Dedifferentiated amniotic fluid mesenchymal stem cell (primary cell): ENCODE measurements around the gene CYB561D2.

Source experiments
- DNase-seq: peaks from one replicate; pipeline ENCODE4 v3.0.0-alpha.2; 2016; ENCODE audit errors: extremely low spot score

The CYB561D2 gene

DNA sequence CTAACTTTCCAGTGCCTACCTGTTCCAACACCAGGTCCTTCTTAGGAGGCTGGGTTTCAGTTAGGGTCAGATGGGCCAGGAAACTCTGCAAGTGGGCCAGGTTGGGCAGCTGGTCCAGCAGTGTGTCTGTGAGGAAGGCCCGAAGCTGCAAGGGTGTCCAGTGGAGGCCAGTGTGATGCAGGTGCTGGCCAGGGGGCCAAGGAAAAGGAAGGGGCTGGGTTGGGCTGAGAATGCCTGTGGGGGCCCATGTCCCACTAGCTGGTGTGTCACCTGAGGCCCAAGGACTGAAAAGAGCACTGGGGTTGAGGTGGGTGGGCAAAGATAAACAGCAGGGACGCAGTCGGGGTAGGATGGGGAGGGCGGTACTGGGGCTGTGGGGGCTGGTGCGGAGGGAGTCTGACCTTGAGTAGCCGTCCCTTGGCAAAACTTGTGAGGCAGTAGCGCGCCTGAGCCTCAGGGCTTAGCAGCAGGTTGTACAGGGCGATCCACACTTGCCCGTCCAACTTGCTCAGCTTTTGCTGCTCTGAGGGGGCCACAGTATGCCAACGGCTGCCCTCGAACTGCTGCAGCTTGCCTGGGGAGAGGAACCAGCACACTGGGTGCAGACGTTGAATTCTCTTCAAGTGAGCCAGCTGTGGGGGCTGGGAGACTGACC, 8.5 kb upstream of the CYB561D2 start:
- DNase-seq, result no peak

DNA sequence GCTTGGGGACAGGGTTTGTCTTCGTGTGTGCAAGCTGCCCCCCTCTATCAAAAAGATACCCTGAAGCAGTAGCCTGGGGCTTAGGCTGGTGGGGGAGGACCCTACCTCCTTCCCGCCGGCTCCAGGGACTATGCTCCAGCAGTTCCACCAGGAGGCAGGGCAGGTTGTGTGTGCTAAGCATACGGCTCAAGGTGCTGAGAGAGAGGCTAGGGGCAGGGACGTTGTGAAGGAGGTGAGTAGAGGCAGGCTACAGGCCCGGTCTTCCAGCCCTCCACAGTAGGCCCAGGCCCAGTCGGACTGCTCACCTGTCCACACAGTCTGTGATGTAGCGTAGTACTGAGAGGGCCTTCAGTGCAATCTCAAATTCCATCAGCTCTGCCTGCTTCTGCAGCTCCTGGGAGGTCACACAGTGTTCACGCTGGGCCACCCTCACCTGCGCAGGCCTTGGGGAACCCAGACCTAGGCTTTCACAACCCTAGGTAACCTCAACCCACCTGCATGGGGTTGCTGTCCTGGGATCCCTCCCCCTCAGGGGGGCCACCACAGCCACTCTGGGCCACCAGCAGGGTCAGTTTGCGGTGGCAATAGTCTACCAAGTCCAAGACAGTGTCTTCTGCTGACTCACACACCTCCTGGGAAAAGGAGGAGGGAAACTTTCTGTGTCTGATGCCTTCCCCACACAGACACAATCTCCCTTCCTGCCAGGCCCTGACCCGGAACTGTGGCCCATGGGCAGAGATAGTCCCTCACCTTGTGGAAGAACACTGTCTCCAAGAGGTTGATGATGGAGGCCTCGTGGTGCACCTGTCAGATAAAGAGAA, 7.6 kb upstream of the CYB561D2 start:
- no peak for DNase-seq

DNA sequence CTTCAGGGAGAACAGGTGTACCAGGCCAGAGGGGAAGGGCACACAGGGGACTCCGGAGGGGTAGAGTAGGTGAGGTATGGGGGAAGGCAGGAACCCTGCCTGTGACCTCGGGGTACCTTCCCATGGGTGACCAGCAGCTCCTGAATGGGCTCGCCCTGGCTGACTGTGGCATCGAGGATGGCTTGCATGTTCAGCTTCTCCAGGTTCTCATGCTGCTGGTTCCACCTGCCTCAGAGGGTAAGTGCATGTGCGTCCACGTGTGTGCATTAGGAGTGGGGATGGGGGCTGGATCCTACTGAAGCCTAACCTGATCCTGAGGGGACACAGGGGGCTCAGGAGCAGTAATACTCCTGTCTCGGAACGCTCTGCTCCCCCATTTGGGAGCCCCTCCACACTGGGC, 5.7 kb upstream of the CYB561D2 start:
- no peak for DNase-seq

DNA sequence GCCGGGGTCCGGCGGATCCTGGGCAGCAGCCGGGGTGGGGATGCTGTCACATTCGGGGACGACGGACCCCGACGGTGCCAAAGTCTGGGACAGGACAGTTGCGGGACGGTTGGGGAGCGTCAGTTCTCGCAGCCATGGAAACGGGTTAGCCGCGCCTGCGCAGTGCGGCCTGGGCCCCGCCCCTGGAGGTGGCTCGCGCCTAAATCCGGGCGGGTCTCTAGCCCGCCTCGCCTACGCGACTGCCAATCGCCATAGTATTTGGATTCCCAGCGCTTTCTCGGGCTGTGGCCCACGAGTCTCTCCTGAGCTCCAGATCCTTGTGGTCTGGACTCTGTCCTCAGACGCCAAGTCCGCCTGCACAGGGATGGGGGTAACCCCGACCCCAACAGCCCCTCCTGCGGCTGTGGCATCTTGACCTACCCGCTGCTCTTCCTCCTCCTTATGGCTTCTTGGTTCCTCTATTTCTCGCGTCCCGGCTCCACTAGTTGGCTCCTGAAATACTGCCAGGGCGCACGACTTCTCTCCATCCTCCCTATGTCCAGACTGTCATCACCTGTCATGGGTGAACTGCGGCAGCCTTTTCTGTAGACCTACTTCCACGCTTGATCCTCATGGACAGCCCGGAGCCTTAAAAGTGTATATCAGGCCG, 5.0 kb upstream of the CYB561D2 start, which contains the start of gene ZMYND10:
TSS of gene ZMYND10 (minus strand) at position 147 of the 649 bp plus-strand sequence. CDS start 153 bp downstream, outside the sequence.
- DNase-seq, result no peak

DNA sequence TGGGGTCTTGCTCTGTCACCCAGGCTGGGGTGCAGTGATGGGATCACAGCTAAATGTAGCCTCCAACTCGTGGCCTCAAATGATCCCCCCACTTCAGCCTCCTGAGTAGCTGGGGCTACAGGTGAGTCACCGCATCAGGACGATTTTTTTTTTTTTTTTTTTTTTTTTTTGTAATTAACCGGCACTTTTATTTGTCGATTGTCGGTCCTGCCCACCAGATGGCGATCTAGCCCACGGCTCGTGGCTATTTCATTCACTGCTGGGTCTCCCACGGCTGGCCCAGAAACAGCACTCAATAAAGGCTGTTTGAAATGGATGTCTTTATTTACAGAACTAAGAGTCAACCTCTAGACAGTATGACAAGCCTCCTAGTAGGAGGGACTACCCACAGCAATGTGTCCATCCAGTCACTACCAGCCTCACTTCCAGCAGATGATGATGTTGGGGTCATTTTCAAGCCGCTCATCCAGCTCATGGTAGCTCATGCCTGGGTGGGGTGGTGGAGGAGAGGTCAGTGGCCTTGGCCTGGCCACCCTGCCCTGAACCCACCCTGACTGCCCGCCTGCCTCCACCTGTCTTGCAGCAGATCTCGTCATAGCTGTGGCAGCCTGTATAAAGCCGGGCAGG, 3.4 kb upstream of the CYB561D2 start:
- peak; percentile 62 for DNase-seq

DNA sequence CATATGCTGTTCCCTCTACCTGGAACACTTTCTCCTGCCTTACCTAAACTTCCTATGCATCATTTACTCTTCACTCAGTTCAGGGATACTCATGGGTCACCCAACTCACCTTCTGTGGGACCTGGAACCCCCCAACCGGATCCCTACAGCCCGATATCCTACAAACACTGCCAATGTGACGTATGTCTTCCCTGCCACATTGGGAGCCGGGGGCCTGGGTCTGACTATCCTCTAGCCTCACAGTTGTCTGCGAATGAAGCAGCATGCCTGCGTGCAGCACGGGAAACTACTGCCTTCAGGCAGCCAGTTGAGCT, 492 bp upstream of the CYB561D2 start:
- no peak for DNase-seq

DNA sequence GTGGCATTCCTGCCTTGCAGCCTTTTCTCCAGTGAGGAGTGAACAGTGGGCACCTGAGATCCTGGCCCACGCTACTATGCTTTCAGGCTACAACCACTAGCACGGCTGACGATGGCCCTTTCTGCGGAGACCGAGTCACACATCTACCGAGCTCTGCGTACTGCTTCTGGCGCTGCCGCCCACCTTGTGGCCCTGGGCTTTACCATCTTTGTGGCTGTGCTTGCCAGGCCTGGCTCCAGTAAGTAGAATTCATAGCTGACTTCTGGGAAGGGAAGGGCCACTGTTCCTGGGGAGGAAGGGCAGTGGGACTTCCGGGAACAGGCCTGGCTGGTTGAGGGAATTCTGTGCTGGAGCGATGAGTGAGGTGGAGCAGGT, 648 bp downstream of the CYB561D2 start:
- DNase-seq, result no peak

DNA sequence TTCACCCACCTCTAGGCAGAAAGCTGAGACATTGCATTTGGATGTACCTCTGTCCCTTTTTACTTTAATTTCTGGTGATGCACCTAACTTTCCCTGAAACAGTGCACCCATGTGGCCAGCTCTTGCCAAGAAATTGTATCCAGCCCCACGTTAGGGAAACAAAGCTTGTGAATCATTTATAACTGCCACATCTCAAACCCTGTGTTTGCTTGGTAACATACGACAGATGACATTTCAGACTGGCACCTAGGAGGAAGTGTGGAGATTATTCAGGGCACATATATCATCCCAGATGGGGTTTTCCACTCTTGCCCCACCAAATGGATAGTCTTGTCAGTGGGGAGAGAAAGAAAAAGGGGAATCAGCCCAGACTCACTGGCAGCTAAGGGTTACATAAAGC, 2.1 kb downstream of the CYB561D2 start:
- no peak for DNase-seq

DNA sequence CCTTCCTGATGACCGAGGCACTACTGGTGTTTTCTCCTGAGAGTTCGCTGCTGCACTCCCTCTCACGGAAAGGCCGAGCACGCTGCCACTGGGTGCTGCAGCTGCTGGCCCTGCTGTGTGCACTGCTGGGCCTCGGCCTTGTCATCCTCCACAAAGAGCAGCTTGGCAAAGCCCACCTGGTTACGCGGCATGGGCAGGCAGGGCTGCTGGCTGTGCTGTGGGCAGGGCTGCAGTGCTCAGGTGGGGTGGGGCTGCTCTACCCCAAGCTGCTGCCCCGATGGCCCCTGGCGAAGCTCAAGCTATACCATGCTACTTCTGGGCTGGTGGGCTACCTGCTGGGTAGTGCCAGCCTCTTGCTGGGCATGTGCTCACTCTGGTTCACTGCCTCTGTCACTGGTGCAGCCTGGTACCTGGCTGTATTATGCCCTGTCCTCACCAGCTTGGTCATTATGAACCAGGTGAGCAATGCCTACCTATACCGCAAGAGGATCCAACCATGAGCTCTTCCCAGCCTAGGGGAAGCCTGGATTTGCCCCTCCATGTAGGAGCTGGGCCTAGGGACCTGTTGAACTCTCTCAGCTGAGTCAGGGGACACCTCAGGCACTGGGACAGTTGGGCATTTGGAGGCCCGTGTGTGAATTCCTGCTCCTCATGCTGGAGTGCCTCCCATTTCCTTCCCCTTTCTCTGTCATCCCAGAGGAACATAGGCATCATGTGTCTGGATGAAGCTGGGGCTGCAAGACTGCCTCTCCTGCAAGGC, 2.8 kb downstream of the CYB561D2 start:
- no peak for DNase-seq

DNA sequence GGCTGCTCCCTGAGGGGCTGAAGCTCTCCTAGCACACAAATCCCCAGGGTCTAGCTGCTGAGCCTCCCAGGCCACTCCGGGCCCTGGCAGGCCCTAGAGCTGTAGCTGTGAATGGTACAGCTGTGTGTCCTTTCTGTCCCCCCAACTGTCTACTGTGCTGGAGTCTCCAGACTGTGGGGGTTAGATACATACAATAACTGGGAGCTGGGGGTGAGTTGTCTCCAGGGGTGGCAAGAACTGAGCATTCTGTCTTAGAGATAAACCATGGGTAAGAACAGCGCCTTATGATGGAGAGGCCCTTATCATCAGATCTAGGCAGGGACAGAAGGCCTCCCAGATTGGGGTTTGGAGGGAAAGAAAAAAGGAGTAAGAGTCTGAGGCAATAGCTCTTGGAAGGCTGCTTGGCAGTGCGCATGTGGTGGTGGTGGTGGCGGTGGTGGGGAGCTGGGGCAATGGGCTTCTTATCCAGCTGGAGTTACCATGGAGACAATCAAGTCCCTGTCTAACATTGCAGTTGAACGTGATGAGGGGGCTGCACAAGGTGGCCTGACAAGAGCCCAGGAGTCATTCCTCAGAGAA, 3.6 kb downstream of the CYB561D2 start:
- no peak for DNase-seq

DNA sequence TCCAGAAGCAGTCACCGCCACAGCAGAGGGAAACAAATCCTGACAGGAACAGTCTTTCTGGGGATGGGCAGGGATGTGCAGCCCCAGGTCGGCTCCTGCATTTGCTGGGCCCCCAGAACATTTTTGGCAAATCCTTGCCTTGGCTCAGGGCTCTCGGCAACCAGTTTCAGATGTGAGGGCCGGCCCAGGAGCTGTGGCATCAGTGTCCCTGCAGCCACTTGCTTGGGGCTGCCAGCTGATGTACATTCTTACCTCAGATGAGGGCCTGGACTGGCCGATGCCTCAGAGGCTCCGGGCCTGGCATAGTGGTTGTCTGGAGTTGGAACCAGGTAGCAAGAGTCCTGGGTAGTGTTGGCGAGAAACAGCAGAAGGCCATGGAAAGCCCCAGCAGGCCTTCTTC, 4.2 kb downstream of the CYB561D2 start:
- DNase-seq, result no peak

DNA sequence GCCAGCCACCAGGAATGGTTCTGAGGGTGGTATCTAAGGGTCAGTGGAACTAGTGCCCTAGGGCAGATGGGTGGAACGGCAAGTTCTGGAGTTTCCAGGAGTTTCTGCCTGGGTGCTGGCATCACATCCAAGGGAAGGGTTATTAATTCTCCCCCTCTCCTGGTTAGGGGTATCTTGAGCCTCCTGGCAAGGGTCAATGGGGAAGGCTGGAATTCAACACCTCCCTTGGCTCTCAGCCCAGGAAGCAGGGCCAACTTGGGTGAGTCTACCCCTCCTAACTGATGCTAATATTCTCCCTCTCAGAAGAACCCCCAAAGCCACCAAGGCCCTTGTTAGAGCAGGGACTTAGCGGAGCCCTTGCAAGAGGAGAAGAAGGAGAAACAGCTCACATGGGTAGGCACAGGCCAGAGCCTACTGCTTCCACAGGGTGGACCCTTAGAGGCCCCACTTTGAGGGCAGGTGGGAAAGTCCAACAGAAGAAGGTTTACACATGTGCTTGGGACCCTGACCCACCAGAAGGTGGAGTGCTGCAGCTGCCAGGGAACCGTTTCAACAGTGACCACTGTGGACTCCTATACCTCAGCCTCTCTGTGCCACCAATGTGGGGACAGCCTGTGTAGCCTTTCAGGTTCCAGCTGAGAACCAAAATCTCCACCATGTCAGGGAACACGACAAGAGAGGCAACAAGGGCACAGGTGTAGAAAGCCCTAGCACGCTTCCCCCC, 5.3 kb downstream of the CYB561D2 start:
- no peak for DNase-seq

DNA sequence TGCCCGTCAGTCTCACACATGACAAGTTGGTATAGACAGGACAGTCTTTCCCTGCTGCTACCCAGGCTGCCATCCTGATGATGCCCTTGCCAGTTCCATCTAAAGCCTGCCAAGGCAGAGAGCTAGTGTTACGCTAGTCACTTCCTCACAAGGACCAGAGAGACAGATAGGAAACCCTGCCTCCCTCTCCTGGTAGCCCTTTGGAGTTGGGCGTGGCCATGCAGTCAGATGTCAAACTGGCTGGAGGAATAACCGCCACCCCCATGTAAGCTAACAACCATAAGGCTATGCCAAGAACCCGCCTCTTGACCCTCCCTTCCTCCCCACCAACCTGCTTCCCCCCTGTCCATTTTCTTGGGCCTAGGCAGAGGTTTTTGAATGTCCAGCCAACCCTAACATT, 5.9 kb downstream of the CYB561D2 start:
- DNase-seq, result no peak

DNA sequence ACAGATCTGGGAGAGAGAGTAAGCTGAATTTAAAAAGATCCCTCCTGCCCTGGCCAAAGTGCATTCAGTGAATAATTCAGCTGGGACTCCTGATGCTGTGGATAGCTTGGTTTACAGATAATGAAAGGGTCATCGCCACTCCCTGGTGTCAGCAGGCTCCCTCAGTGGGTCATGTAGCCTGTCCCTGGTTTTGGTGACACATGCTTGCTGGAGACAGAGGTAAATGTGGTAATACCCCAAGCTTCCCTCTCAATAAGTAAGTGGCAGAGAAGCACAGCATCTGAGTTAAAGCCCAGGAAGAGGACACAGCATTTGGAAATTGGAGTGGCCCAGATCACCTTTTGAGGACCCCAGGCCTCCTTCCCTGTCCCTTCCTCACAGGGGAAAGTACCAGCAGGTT, 6.8 kb downstream of the CYB561D2 start:
- DNase-seq, result no peak

DNA sequence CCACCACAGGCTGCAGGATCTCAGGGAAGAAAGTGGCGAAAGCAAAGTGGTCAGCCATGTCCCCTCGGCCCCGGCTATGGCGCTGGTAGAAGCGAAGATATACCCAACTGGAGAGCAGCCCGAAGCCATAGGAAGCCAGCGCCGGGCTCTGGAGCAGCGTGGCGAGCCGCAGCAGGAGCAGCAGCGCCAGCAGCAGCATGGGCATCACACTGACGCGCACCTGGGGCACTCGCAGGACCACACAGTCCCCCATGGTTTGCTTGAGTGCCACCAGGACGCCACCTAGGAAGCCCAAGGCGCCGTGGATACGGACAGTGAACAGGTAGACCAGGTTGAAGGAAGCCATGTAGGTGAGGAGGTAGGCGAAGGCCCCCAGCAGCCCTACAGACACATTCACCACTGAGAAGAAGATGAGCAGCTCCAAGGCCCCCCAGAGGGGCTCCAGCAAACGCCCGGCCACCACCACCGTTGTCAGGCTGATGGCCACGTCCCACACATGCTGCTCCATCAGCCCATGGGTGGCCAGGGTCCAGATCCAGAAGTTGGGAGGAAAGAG, 7.8 kb downstream of the CYB561D2 start:
- no peak for DNase-seq

DNA sequence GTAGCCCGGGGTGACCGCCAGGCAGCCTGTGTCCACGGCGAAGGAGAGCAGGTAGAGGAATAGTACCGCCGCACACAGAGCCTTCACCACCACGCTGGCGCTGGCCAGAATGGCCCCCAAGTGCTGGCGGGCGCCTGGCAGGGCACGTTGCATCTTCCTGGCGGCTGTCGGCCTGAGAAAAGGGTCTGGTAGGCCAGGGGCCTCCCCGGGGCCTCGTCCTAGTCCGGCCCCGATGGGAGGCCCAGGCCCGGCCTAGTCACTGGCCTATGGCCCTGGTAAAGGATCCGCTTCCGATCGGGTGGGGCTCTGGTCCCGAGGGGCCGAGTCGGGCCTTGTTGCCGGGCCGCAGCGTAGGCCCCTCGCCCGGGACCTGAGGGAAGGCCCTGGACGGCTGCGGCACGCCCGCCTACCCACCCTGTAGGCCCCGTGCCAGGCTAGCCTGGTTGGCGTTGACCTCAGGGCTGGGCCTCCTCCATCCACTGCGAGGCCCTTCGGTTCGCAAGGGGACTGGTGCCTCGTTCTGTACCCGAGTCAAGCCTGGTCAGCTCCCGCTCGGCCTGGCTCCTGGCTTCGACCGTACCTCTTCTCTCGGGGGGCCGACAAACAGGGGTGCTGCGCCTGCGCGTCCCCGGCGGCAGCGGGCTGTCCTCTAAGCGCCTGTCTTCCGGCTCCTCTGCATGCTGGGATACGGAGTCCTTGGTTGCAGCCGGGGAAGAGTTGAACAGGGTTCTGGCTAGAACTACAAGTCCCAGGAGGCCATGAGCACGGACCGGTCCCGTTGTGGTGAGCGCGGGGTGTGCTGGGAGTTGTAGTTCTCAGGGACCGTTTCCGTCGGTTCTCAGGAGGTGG, 8.5 kb downstream of the CYB561D2 start, which contains the start of gene TMEM115:
TSS of gene TMEM115 (minus strand) at position 611 of the 849 bp plus-strand sequence. CDS start at position 153, 458 bp downstream.
- DNase-seq, result peak; percentile 100

DNA sequence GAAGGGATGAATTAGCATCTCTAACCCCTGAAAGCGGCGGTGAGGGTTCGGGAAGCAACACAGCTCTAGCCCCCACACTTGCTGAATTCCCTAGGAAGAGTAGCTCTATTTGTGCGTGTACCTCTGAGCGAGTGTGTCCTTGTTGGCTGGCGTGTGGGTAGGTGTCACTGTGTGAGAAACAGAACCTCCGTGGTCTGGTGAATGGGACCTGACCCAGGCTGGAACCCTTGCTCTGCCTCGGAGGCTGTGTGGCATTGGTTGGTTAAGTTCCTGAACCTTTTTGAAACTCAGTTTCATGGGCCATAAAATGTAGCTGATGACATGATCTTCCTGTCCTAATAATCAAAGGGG, 9.1 kb downstream of the CYB561D2 start:
- no peak for DNase-seq

DNA sequence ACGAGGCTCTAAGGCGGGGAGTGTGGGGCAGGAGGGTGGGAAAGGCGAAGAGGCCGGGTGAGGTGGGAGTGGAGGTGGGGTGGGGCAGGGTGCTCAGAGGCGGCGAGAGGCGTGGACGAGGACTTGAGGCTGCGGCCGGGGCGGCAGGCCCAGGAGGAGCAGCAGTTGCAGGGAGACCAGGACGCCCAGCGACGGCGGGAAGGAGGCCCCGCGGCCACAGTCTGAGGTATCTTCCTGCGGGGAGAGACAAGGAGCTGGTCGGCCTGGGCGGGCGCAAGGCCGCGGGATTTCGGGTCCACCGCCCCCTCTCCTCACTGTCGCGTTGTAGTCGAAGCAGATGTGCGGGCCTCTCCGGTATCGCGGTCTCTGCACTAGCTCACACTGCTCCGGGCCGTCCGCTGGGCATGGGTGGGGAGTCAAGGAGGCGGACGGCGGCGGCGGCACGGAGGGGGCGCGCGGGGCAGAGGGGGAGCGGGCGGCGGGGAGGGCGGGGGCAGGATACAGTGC, 14.0 kb downstream of the CYB561D2 start:
- no peak for DNase-seq
